Hepatocyte (in vitro differentiated cells): ENCODE results near the gene ZFP69B. TPM values are rescaled to one million over a fixed set of nuclear protein-coding genes. Genes with fewer than 3 reads are reported as not detected.

ENCODE experiments used
- DNase-seq: peaks from one replicate; pipeline ENCODE4 v3.0.0-alpha.2; 2016; ENCODE audit warnings: low spot score
- H2AFZ ChIP-seq: fragments of 200-600 bp; sonication (generic); 2 replicates; pipeline ENCODE4 v1.6.0; 2016; ENCODE audit warnings: antibody characterized with exemption, mild to moderate bottlenecking
- H3K27ac ChIP-seq: fragments of 200-600 bp; sonication (generic); 2 replicates; pipeline ENCODE4 v1.5.1; 2016; ENCODE audit warnings: mild to moderate bottlenecking
- H3K27me3 ChIP-seq: fragments of 200-600 bp; sonication (generic); 2 replicates; pipeline ENCODE4 v1.6.1; 2016
- H3K36me3 ChIP-seq: fragments of 200-600 bp; sonication (generic); replicated peaks from 2 replicates; pipeline ENCODE4 v1.5.1; 2016; ENCODE audit warnings: low read depth; ENCODE audit not compliant: insufficient read depth
- H3K4me1 ChIP-seq: fragments of 200-600 bp; sonication (generic); 2 replicates; pipeline ENCODE4 v1.5.1; 2016; ENCODE audit warnings: mild to moderate bottlenecking, moderate library complexity; ENCODE audit not compliant: insufficient read depth
- H3K4me2 ChIP-seq: fragments of 200-600 bp; sonication (generic); 2 replicates; pipeline ENCODE4 v1.6.0; 2016
- H3K4me3 ChIP-seq: fragments of 200-600 bp; sonication (generic); 2 replicates; pipeline ENCODE4 v1.5.1; 2016; ENCODE audit warnings: mild to moderate bottlenecking
- H3K79me2 ChIP-seq: fragments of 200-600 bp; sonication (generic); 2 replicates; pipeline ENCODE4 v1.6.0; 2017; ENCODE audit warnings: mild to moderate bottlenecking
- H3K9me2 ChIP-seq: fragments of 200-600 bp; sonication (generic); replicated peaks from 2 replicates; pipeline ENCODE4 v1.6.0; 2017; ENCODE audit warnings: mild to moderate bottlenecking; ENCODE audit not compliant: insufficient read depth
- H3K9me3 ChIP-seq: fragments of 200-600 bp; sonication (generic); 2 replicates; pipeline ENCODE4 v1.5.1; 2016; ENCODE audit warnings: low read depth, mild to moderate bottlenecking
- H4K20me1 ChIP-seq: fragments of 200-600 bp; sonication (generic); 2 replicates; pipeline ENCODE4 v1.6.0; 2016; ENCODE audit warnings: mild to moderate bottlenecking; ENCODE audit not compliant: insufficient read depth, poor library complexity, severe bottlenecking
- CTCF ChIP-seq: fragments of 200-600 bp; sonication (generic); IDR thresholded peaks from 2 replicates; pipeline ENCODE4 v1.5.1; 2016; ENCODE audit warnings: antibody characterized with exemption, mild to moderate bottlenecking; ENCODE audit not compliant: poor library complexity
- EZH2 ChIP-seq: fragments of 200-600 bp; sonication (generic); IDR thresholded peaks from 2 replicates; pipeline ENCODE4 v1.6.1; 2016; ENCODE audit warnings: antibody characterized with exemption, mild to moderate bottlenecking, borderline replicate concordance
- EZH2phosphoT487 ChIP-seq: fragments of 200-600 bp; sonication (generic); IDR thresholded peaks from one replicate; pipeline ENCODE4 v1.6.1; 2018; ENCODE audit warnings: antibody characterized with exemption, mild to moderate bottlenecking, low read depth, moderate library complexity; ENCODE audit not compliant: unreplicated experiment, severe bottlenecking
- WGBS: methylation state at CpG from one replicate; pipeline ENCODE4 v1.1.6; 2016; ENCODE audit warnings: low lambda C conversion rate; ENCODE audit errors: missing lambda C conversion rate; 5-methylcytosine and 5-hydroxymethylcytosine counted together
- polyA plus RNA-seq: library from polyadenylated mRNA; unstranded; fragments of >200 nt; fragmentation: Nextera tagmentation; extraction: Ambion mirVana; gene quantifications from 2 replicates; pipeline ENCODE4 v1.2.1, GENCODE V29; 2016
- total RNA-seq: library from RNA; depleted of rRNA; stranded (reverse); fragments of >200 nt; gene quantifications from 2 replicates; pipeline ENCODE4 v1.2.3, GENCODE V29; 2014

Gene ZFP69B
- total and polyA plus RNA-seq, 2 experiments from 2014 or later = 3.2 to 4.8 TPM

GRCh38 chr1:40451238-40451585, 936 bp downstream of the ZFP69B start:
- Histone ChIP-seq H3K9me3 (peaks cover 21% of the 10 kb centered on the region), H3K79me2 (peaks cover 4% of the 10 kb centered on the region), H2AFZ (peak overlapping the region; percentile 98), H3K36me3 (no peaks in the 10 kb centered on the region), H3K27ac (peak overlapping the region; percentile 85), H4K20me1 (no peaks in the 10 kb centered on the region), H3K27me3 (no peaks in the 10 kb centered on the region), H3K9me2 (no peaks in the 10 kb centered on the region), H3K4me3 (peak overlapping the region; percentile 79), H3K4me2 (peak overlapping the region; percentile 90), H3K4me1 (no peaks in the 10 kb centered on the region)
- 76% methylated on average over 1 of the region's 1 CpG for WGBS
- DNase-seq = no peak
- TF ChIP-seq CTCF = no peak
- TF ChIP-seq EZH2phosphoT487 = no peak
- no peak for TF ChIP-seq EZH2

GRCh38 chr1:40454873-40455272, 4.6 kb downstream of the ZFP69B start:
- Histone ChIP-seq H3K4me2 (no peak overlapping the region), H3K4me1 (no peaks in the 10 kb centered on the region), H2AFZ (no peak overlapping the region), H3K9me3 (peaks cover 51% of the 10 kb centered on the region), H3K4me3 (no peak overlapping the region), H3K27ac (no peak overlapping the region), H3K27me3 (no peaks in the 10 kb centered on the region), H3K79me2 (peaks cover 4% of the 10 kb centered on the region), H4K20me1 (no peaks in the 10 kb centered on the region), H3K9me2 (no peaks in the 10 kb centered on the region), H3K36me3 (no peaks in the 10 kb centered on the region)
- TF ChIP-seq CTCF (no peak), EZH2 (no peak), EZH2phosphoT487 (no peak)
- no peak for DNase-seq
- WGBS = 100% methylated on average over 1 of the region's 1 CpG

GRCh38 chr1:40462956-40463590, 12.8 kb downstream of the ZFP69B start:
- Histone ChIP-seq H3K36me3 (peaks cover 5% of the 10 kb centered on the region), H3K27ac (no peak overlapping the region), H4K20me1 (no peaks in the 10 kb centered on the region), H3K79me2 (no peaks in the 10 kb centered on the region), H3K4me1 (no peaks in the 10 kb centered on the region), H3K4me3 (no peak overlapping the region), H3K4me2 (no peak overlapping the region), H3K9me3 (peaks cover 75% of the 10 kb centered on the region), H3K27me3 (no peaks in the 10 kb centered on the region), H2AFZ (no peak overlapping the region), H3K9me2 (no peaks in the 10 kb centered on the region)
- TF ChIP-seq EZH2 = no peak
- no peak for TF ChIP-seq EZH2phosphoT487
- no peak for TF ChIP-seq CTCF
- 94% methylated on average over 3 of the region's 3 CpGs for WGBS
- DNase-seq = no peak

- WGBS = 98% methylated on average over 2 of the region's 2 CpGs
- Histone ChIP-seq H3K27ac (no peak overlapping the region), H3K36me3 (no peaks in the 10 kb centered on the region), H3K9me3 (peaks cover 41% of the 10 kb centered on the region), H3K27me3 (no peaks in the 10 kb centered on the region), H3K4me1 (no peaks in the 10 kb centered on the region), H3K4me3 (no peak overlapping the region), H3K9me2 (no peaks in the 10 kb centered on the region), H3K79me2 (no peaks in the 10 kb centered on the region), H4K20me1 (no peaks in the 10 kb centered on the region), H3K4me2 (no peak overlapping the region), H2AFZ (no peak overlapping the region)
- no peak for TF ChIP-seq EZH2
- TF ChIP-seq EZH2phosphoT487 = no peak
- no peak for TF ChIP-seq CTCF
- DNase-seq = no peak
Observed at GRCh38 chr1:40469327-40469726, 19.1 kb downstream of the ZFP69B start.
